HepG2 (cell line): ENCODE results near the gene MYOZ3. TPM values are rescaled to one million over a fixed set of nuclear protein-coding genes. Genes with fewer than 3 reads are reported as not detected.

Experiments
- CREBL2 ChIP-seq: sonication (generic); formaldehyde crosslinking; IDR thresholded peaks from 2 replicates; pipeline ENCODE4 v1.8.1; 2023; ENCODE audit warnings: missing genetic modification reagents, mild to moderate bottlenecking, borderline replicate concordance
- CTCF ChIP-seq: sonication (generic); formaldehyde crosslinking; IDR thresholded peaks from 2 replicates; pipeline ENCODE4 v1.5.0; 2020; ENCODE audit warnings: mild to moderate bottlenecking, missing genetic modification reagents, moderate library complexity
- DNMT1 ChIP-seq: sonication (generic); formaldehyde crosslinking; IDR thresholded peaks from 2 replicates; pipeline ENCODE4 v1.5.1; 2020; ENCODE audit warnings: mild to moderate bottlenecking, missing genetic modification reagents
- HIVEP1 ChIP-seq: sonication (generic); formaldehyde crosslinking; IDR thresholded peaks from 2 replicates; pipeline ENCODE4 v1.4.0; 2020; ENCODE audit warnings: mild to moderate bottlenecking, missing genetic modification reagents
- HNRNPLL ChIP-seq: fragments of 200-400 bp; formaldehyde crosslinking; IDR thresholded peaks from 2 replicates; pipeline ENCODE4 v1.6.1; 2017; ENCODE audit warnings: mild to moderate bottlenecking, low read depth, low read length; ENCODE audit not compliant: poor library complexity, severe bottlenecking
- IKZF5 ChIP-seq: IDR thresholded peaks from 2 replicates; pipeline ENCODE4 v1.6.1; 2018; ENCODE audit warnings: missing genetic modification reagents, mild to moderate bottlenecking, missing compliant biosample characterization
- IRX3 ChIP-seq: sonication (generic); formaldehyde crosslinking; IDR thresholded peaks from 2 replicates; pipeline ENCODE4 v1.8.1; 2023; ENCODE audit warnings: mild to moderate bottlenecking, low read depth, missing genetic modification reagents, borderline replicate concordance
- KLF12 ChIP-seq: sonication (generic); formaldehyde crosslinking; IDR thresholded peaks from 2 replicates; pipeline ENCODE4 v1.4.0; 2020; ENCODE audit warnings: missing genetic modification reagents, borderline replicate concordance
- SP5 ChIP-seq: IDR thresholded peaks from 2 replicates; pipeline ENCODE4 v1.6.1; 2016; ENCODE audit warnings: low read depth, borderline replicate concordance
- THAP11 ChIP-seq: IDR thresholded peaks from 2 replicates; pipeline ENCODE4 v1.6.1; 2016; ENCODE audit warnings: missing biosample characterization, missing genetic modification reagents
- UBTF ChIP-seq: sonication (generic); formaldehyde crosslinking; IDR thresholded peaks from 2 replicates; pipeline ENCODE4 v1.4.0; 2020; ENCODE audit warnings: mild to moderate bottlenecking, missing genetic modification reagents
- ZBTB21 ChIP-seq: sonication (generic); formaldehyde crosslinking; IDR thresholded peaks from 2 replicates; pipeline ENCODE4 v1.4.0; 2020; ENCODE audit warnings: missing genetic modification reagents
- ZMYM2 ChIP-seq: sonication (generic); formaldehyde crosslinking; IDR thresholded peaks from 2 replicates; pipeline ENCODE4 v1.8.0; 2022; ENCODE audit warnings: mild to moderate bottlenecking, missing genetic modification reagents
- ZNF143 ChIP-seq: sonication (generic); formaldehyde crosslinking; IDR thresholded peaks from 2 replicates; pipeline ENCODE4 v1.4.0; 2020; ENCODE audit warnings: missing genetic modification reagents
- ZNF232 ChIP-seq: sonication (generic); formaldehyde crosslinking; IDR thresholded peaks from 2 replicates; pipeline ENCODE4 v1.4.0; 2020; ENCODE audit warnings: missing genetic modification reagents, borderline replicate concordance
- ZNF335 ChIP-seq: sonication (generic); formaldehyde crosslinking; IDR thresholded peaks from 2 replicates; pipeline ENCODE4 v1.4.0; 2020; ENCODE audit warnings: missing genetic modification reagents
- ZNF430 ChIP-seq: sonication (generic); formaldehyde crosslinking; IDR thresholded peaks from 2 replicates; pipeline ENCODE4 v1.9.0; 2021; ENCODE audit warnings: mild to moderate bottlenecking, missing genetic modification reagents
- ZNF605 ChIP-seq: sonication (generic); formaldehyde crosslinking; IDR thresholded peaks from 2 replicates; pipeline ENCODE4 v1.8.0; 2022; ENCODE audit warnings: mild to moderate bottlenecking, missing genetic modification reagents
- ZNF614 ChIP-seq: IDR thresholded peaks from 2 replicates; pipeline ENCODE4 v1.6.1; 2018; ENCODE audit warnings: missing biosample characterization, missing genetic modification reagents, inconsistent platforms, borderline replicate concordance
- ZNF639 ChIP-seq: conservative IDR thresholded peaks from 2 replicates; pipeline ENCODE4 v1.6.1; 2018; ENCODE audit warnings: missing genetic modification reagents
- ZNF652 ChIP-seq: IDR thresholded peaks from 2 replicates; pipeline ENCODE4 v1.6.1; 2016; ENCODE audit warnings: low read depth, borderline replicate concordance
- polyA plus RNA-seq, 8 experiments: library from polyadenylated mRNA; depleted of rRNA in 3 of 8; stranded (reverse) in 7 of 8; unstranded in 1 of 8; fragments of >200 nt; fragmentation: Illumina TruSeq in 4 of 8; extraction: Trizol in 4 of 8; gene quantifications; 2 replicates each; pipeline versions ENCODE4 v1.2.1 to v1.2.3, GENCODE V29; 2011 to 2016; ENCODE audit warnings: low read depth in 4 of 8, missing spikeins in 1 of 8, mixed read lengths in 1 of 8; ENCODE audit not compliant: insufficient read depth in 1 of 8
- total RNA-seq, 5 experiments: library from RNA; depleted of rRNA; stranded (reverse); fragments of >200 nt; fragmentation: Illumina TruSeq; extraction: Trizol; gene quantifications; 2 replicates each; pipeline ENCODE4 v1.2.3, GENCODE V29; 2016; ENCODE audit warnings: low read depth in 1 of 5

The MYOZ3 gene
- total and polyA plus RNA-seq, 2 of the 13 experiments (the other 11 are each of a cell fraction or from before 2014, with no cell fraction given), result 0.05 TPM; not detected in 1

GRCh38 chr5:150700594-150701377, 39.7 kb downstream of the MYOZ3 start, which contains the start of gene RBM22 (continued):
- TF ChIP-seq CREBL2 (CRISPR knock-in tag) (peak; percentile 52; the same call in 1 of the 2 replicates), ZBTB21 (CRISPR knock-in tag) (peak; percentile 79; the same call in 1 of the 2 replicates), ZNF232 (peak; percentile 24; the same call in 1 of the 2 replicates), HNRNPLL (peak; percentile 51), ZNF652 (CRISPR knock-in tag) (no peak), SP5 (CRISPR knock-in tag) (peak; percentile 46), CTCF (CRISPR knock-in tag) (peak; percentile 72), DNMT1 (CRISPR knock-in tag) (peak; percentile 72; the same call in 1 of the 2 replicates), IRX3 (CRISPR knock-in tag) (peak; percentile 95; the same call in 1 of the 2 replicates), THAP11 (CRISPR knock-in tag) (peak; percentile 94), ZNF143 (CRISPR knock-in tag) (peak; percentile 85), KLF12 (CRISPR knock-in tag) (peak; percentile 83), ZNF430 (CRISPR knock-in tag) (peak; percentile 69), HIVEP1 (peak; percentile 80; the same call in 1 of the 2 replicates), ZMYM2 (CRISPR knock-in tag) (peak; percentile 30; the same call in 1 of the 2 replicates), UBTF (CRISPR knock-in tag) (peak; percentile 76), IKZF5 (CRISPR knock-in tag) (peak; percentile 76; the same call in 1 of the 2 replicates), ZNF335 (CRISPR knock-in tag) (peak; percentile 86), ZNF639 (CRISPR knock-in tag) (no peak; the same call in 1 of the 2 replicates), ZNF605 (peak; percentile 88), ZNF614 (0 out of 2 replicates have a peak, but pooled peaks have one; percentile 54)
